HCT116 (cell line): ENCODE data around the gene RPS29.

Experiments
- ATF3 ChIP-seq: IDR thresholded peaks from 2 replicates; pipeline ENCODE4 v1.6.1; 2012
- CTCF ChIP-seq, 3 experiments: fragments of 200-600 bp in 1 of 3; sonication (generic) in 1 of 3; IDR thresholded peaks in 2 of 3; conservative IDR thresholded peaks in 1 of 3; 2 replicates each; pipeline ENCODE4 v1.5.1; 2012 to 2017; ENCODE audit warnings: low read depth in 2 of 3, low read length in 2 of 3, antibody characterized with exemption in 1 of 3, borderline replicate concordance in 1 of 3, control low read depth in 1 of 3, mild to moderate bottlenecking in 1 of 3, mixed read lengths in 1 of 3, mixed run types in 1 of 3, moderate library complexity in 1 of 3; ENCODE audit not compliant: insufficient read depth in 1 of 3
- RAD21 ChIP-seq: IDR thresholded peaks from 2 replicates; pipeline ENCODE4 v1.6.1; 2012; ENCODE audit warnings: low read depth, mild to moderate bottlenecking
- TCF7L2 ChIP-seq: IDR thresholded peaks from 2 replicates; pipeline ENCODE4 v1.7.0; 2011; ENCODE audit warnings: borderline replicate concordance, inconsistent platforms; ENCODE audit not compliant: insufficient read depth, insufficient read length; ENCODE audit errors: extremely low read depth

- no peak for TF ChIP-seq CTCF (IDR thresholded peaks at IDR 0.05 in 2 of 3, conservative IDR thresholded peaks at IDR 0.05 in 1 of 3; ENCODE audit: borderline replicate concordance in 1 of 3, insufficient read depth in 1 of 3, low read depth in 2 of 3, low read length in 2 of 3)
- no peak for TF ChIP-seq TCF7L2
- no peak for TF ChIP-seq ATF3
- no peak for TF ChIP-seq RAD21
Observed at GRCh38 chr14:49549881-49550280, 36.3 kb downstream of the RPS29 start.
